K562 (cell line): Measurements from ENCODE around the gene CDC23. TPM values are rescaled to one million over a fixed set of nuclear protein-coding genes. Genes with fewer than 3 reads are reported as not detected.

Source experiments
- HDAC8 ChIP-seq: fragments of 450-650 bp; IDR thresholded peaks from 2 replicates; pipeline ENCODE4 v1.6.1; 2016; ENCODE audit warnings: mild to moderate bottlenecking, missing genetic modification characterization, moderate library complexity, missing compliant biosample characterization
- MBD2 ChIP-seq: sonication (generic); IDR thresholded peaks from 2 replicates; pipeline ENCODE4 v1.6.1; 2016; ENCODE audit warnings: low read depth, borderline replicate concordance
- MEIS2 ChIP-seq: fragments of 450-650 bp; IDR thresholded peaks from 2 replicates; pipeline ENCODE4 v1.6.1; 2014; ENCODE audit warnings: mild to moderate bottlenecking; ENCODE audit not compliant: partially characterized antibody
- MGA ChIP-seq: fragments of 450-650 bp; IDR thresholded peaks from 2 replicates; pipeline ENCODE4 v1.6.1; 2016; ENCODE audit warnings: mild to moderate bottlenecking, moderate library complexity
- ZNF318 ChIP-seq, 2 experiments: fragments of 450-650 bp; IDR thresholded peaks; 2 replicates each; pipeline ENCODE4 v1.6.1; 2016; ENCODE audit warnings: mild to moderate bottlenecking in 2 of 2, borderline replicate concordance in 1 of 2, low read depth in 1 of 2, moderate library complexity in 1 of 2
- polyA plus RNA-seq, 8 experiments: library from polyadenylated mRNA; depleted of rRNA in 4 of 8; stranded (reverse) in 5 of 8; unstranded in 3 of 8; fragments of >200 nt; fragmentation: Nextera tagmentation in 2 of 8; fragmentation: Illumina TruSeq in 1 of 8; extraction: Ambion mirVana in 2 of 8; extraction: Trizol in 1 of 8; gene quantifications; 2 replicates each; pipeline versions ENCODE4 v1.2.1 to v1.2.3, GENCODE V29; 2011 to 2014; ENCODE audit warnings: inconsistent platforms in 1 of 8, missing spikeins in 1 of 8
- total RNA-seq, 7 experiments: library from RNA; depleted of rRNA in 6 of 7; stranded (reverse); fragments of >200 nt in 6 of 7; fragmentation: Illumina TruSeq in 2 of 7; extraction: Trizol in 2 of 7; gene quantifications; 2 replicates each; pipeline versions ENCODE4 v1.2.1 to v1.2.3, GENCODE V29; 2011 to 2021; ENCODE audit warnings: low replicate concordance in 1 of 7

The CDC23 gene
- total and polyA plus RNA-seq, 9 of the 15 experiments (the other 6 are each of a cell fraction or from before 2014, with no cell fraction given): 34.5 to 157 (median 65.5) TPM

GRCh38 chr5:138213161-138214029 lies at the start of gene CDC23 (continued):
- no peak for TF ChIP-seq ZNF318 (IDR thresholded peaks at IDR 0.05; ENCODE audit: borderline replicate concordance in 1 of 2, low read depth in 1 of 2)
- no peak for TF ChIP-seq HDAC8 (tag)
- peak; percentile 28 for TF ChIP-seq MEIS2
- TF ChIP-seq MGA: 0 out of 2 replicates have a peak, but pooled peaks have one; percentile 28
- peak; percentile 97 for TF ChIP-seq MBD2
